ENCODE data around the gene C1orf174.

GRCh38 chr1:3900150-3900968, at the start of gene C1orf174:
- no peak for TF ChIP-seq CTCF (IDR thresholded peaks at IDR 0.05; ENCODE audit: poor library complexity)
- TF ChIP-seq EZH2phosphoT487 (IDR thresholded peaks at IDR 0.05; ENCODE audit: low read depth, severe bottlenecking, unreplicated experiment) = no peak

Data from hepatocyte (in vitro differentiated cells).